Smooth muscle cell (in vitro differentiated cells): ENCODE results near the gene ZNF219. TPM values are rescaled to one million over a fixed set of nuclear protein-coding genes. Genes with fewer than 3 reads are reported as not detected.

ENCODE experiments used
- DNase-seq: peaks from one replicate; lab custom pipeline; 2025; ENCODE audit not compliant: unreplicated experiment; lab: John Stamatoyannopoulos, UW
- H2AFZ ChIP-seq: fragments of 200-600 bp; sonication (generic); 2 replicates; pipeline ENCODE4 v1.6.0; 2016; ENCODE audit warnings: antibody characterized with exemption, low read depth, mild to moderate bottlenecking
- H3F3A ChIP-seq: fragments of 200-600 bp; sonication (generic); 2 replicates; pipeline ENCODE4 v1.6.0; 2017; ENCODE audit warnings: antibody characterized with exemption, low read depth
- H3K27ac ChIP-seq: fragments of 200-600 bp; sonication (generic); 2 replicates; pipeline ENCODE4 v1.5.1; 2016; ENCODE audit warnings: low read depth, mild to moderate bottlenecking
- H3K27me3 ChIP-seq: fragments of 200-600 bp; sonication (generic); 2 replicates; pipeline ENCODE4 v1.6.1; 2016; ENCODE audit warnings: low read depth, mild to moderate bottlenecking
- H3K36me3 ChIP-seq: fragments of 200-600 bp; sonication (generic); 2 replicates; pipeline ENCODE4 v1.5.1; 2016; ENCODE audit warnings: low read depth
- H3K4me1 ChIP-seq: fragments of 200-600 bp; sonication (generic); 2 replicates; pipeline ENCODE4 v1.5.1; 2016; ENCODE audit warnings: low read depth
- H3K4me2 ChIP-seq: fragments of 200-600 bp; sonication (generic); 2 replicates; pipeline ENCODE4 v1.6.0; 2016; ENCODE audit warnings: mild to moderate bottlenecking
- H3K4me3 ChIP-seq: fragments of 200-600 bp; sonication (generic); 2 replicates; pipeline ENCODE4 v1.5.1; 2016; ENCODE audit warnings: mild to moderate bottlenecking
- H3K79me2 ChIP-seq: fragments of 200-600 bp; sonication (generic); 2 replicates; pipeline ENCODE4 v1.6.0; 2016; ENCODE audit warnings: low read depth, mild to moderate bottlenecking
- H3K9ac ChIP-seq: fragments of 200-600 bp; sonication (generic); 2 replicates; pipeline ENCODE4 v1.6.0; 2016; ENCODE audit warnings: low read depth
- H3K9me3 ChIP-seq: fragments of 200-600 bp; sonication (generic); replicated peaks from 2 replicates; pipeline ENCODE4 v1.5.1; 2016; ENCODE audit warnings: low read depth
- H4K20me1 ChIP-seq: fragments of 200-600 bp; sonication (generic); 2 replicates; pipeline ENCODE4 v1.6.0; 2016; ENCODE audit warnings: low read depth
- CTCF ChIP-seq: fragments of 200-600 bp; sonication (generic); IDR thresholded peaks from 2 replicates; pipeline ENCODE4 v1.5.1; 2017; ENCODE audit warnings: borderline replicate concordance, mild to moderate bottlenecking, antibody characterized with exemption; ENCODE audit not compliant: insufficient read depth, poor library complexity, severe bottlenecking
- WGBS: methylation state at CpG from one replicate; pipeline ENCODE4 v1.1.7; 2016; ENCODE audit warnings: low lambda C conversion rate; 5-methylcytosine and 5-hydroxymethylcytosine counted together
- polyA plus RNA-seq: library from polyadenylated mRNA; unstranded; fragments of >200 nt; fragmentation: Nextera tagmentation; extraction: Ambion mirVana; gene quantifications from 2 replicates; pipeline ENCODE4 v1.2.1, GENCODE V29; 2016
- total RNA-seq: library from RNA; depleted of rRNA; stranded (reverse); fragments of >200 nt; gene quantifications from 2 replicates; pipeline ENCODE4 v1.2.3, GENCODE V29; 2014

The ZNF219 gene
- total and polyA plus RNA-seq, 2 experiments from 2014 or later, result 8.8 to 10.0 TPM

DNA sequence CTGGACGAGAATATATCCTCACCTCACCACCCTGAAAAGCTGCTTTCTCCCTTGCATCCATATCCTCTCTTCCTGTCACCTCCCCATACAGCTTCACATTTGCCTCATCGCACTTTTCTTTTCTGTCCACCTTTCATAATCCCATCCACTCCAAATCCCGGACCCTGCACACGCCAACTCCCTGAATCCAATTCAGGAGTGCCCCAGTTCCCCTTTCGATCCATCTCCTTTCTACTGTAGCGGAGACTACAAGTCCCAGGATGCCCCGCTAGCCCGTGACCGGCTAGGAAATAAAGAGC, 4.9 kb upstream of the ZNF219 start:
- no peaks in the 10 kb centered on the region for H3K79me2 ChIP-seq
- no peak for DNase-seq
- H3F3A ChIP-seq, result peaks cover 21% of the 10 kb centered on the region
- H3K4me2 ChIP-seq, result peak overlapping the region; percentile 95
- peak; percentile 59 for TF ChIP-seq CTCF
- no peaks in the 10 kb centered on the region for H3K36me3 ChIP-seq
- no peaks in the 10 kb centered on the region for H4K20me1 ChIP-seq
- no peaks in the 10 kb centered on the region for H3K9me3 ChIP-seq
- H2AFZ ChIP-seq, result peak overlapping the region; percentile 69
- peak overlapping the region; percentile 99 for H3K9ac ChIP-seq
- H3K27ac ChIP-seq, result peak overlapping the region; percentile 99
- peak overlapping the region; percentile 70 for H3K4me3 ChIP-seq
- peaks cover 41% of the 10 kb centered on the region for H3K4me1 ChIP-seq
- H3K27me3 ChIP-seq, result no peaks in the 10 kb centered on the region
- 1% methylated on average over 9 of the region's 9 CpGs for WGBS

DNA sequence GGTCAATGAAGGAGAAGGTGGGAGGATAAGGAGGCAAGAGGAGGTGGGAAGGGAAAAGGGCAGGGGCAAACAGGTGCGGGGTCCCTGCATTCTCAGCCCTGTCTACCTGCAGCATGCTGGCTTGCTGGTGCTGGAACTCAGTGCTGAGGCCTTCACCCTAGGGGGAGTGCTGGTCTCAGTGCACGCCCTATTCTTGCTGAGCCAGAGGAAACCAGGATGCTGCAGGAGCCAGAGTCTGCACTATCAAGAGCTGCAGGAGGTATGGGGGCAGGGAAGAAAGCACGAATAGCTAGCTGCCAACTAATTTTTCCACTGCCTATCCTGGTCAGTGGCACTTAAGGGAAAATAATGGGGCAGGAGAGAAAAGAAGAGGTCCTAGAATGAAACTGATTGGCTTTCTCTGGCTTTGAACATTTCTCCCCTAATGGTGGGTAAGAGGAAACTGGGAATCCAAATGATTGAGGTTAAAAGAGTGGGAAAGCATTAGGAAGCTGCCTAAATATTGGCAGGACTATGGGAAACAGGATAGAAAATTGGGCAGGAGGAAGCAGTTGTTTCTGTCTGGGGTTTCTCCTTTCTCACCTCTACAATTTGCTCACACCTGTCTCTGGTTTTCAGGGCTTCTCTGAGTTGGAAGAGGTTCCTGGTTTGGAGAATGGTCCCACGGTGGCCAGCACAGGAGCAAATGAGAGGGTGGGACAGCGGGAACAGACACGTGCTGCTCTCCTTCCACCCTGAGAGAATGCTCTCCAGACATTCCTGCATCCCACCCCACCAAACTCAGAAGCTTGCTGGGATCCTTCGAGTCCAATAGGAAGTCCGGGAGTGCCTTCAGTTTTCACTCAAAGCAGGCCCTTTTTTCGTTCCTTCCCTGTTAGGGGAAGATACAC, 4.3 kb upstream of the ZNF219 start:
- peak overlapping the region; percentile 95 for H3K4me2 ChIP-seq
- H3K36me3 ChIP-seq, result no peaks in the 10 kb centered on the region
- H3K79me2 ChIP-seq, result no peaks in the 10 kb centered on the region
- H3K9ac ChIP-seq, result peak overlapping the region; percentile 99
- peak overlapping the region; percentile 70 for H3K4me3 ChIP-seq
- 14% methylated on average over 9 of the region's 9 CpGs for WGBS
- peaks cover 21% of the 10 kb centered on the region for H3F3A ChIP-seq
- H3K9me3 ChIP-seq, result no peaks in the 10 kb centered on the region
- peak overlapping the region; percentile 69 for H2AFZ ChIP-seq
- no peaks in the 10 kb centered on the region for H4K20me1 ChIP-seq
- peaks cover 41% of the 10 kb centered on the region for H3K4me1 ChIP-seq
- no peak for DNase-seq
- H3K27ac ChIP-seq, result peak overlapping the region; percentile 99
- TF ChIP-seq CTCF, result no peak
- H3K27me3 ChIP-seq, result no peaks in the 10 kb centered on the region

GRCh38 chr14:21101802-21102413, 3.5 kb upstream of the ZNF219 start:
- Histone ChIP-seq H3K9me3 (no peaks in the 10 kb centered on the region), H3F3A (peaks cover 21% of the 10 kb centered on the region), H2AFZ (no peak overlapping the region), H3K4me1 (peaks cover 47% of the 10 kb centered on the region), H3K4me2 (no peak overlapping the region), H3K79me2 (no peaks in the 10 kb centered on the region), H4K20me1 (no peaks in the 10 kb centered on the region), H3K9ac (no peak overlapping the region), H3K27ac (peak overlapping the region; percentile 31), H3K36me3 (no peaks in the 10 kb centered on the region), H3K4me3 (no peak overlapping the region), H3K27me3 (no peaks in the 10 kb centered on the region)
- WGBS, result 69% methylated on average over 8 of the region's 8 CpGs
- TF ChIP-seq CTCF, result no peak
- no peak for DNase-seq
